Neural crest cell (in vitro differentiated cells): ENCODE measurements around the gene CD28. TPM values are rescaled to one million over a fixed set of nuclear protein-coding genes. Genes with fewer than 3 reads are reported as not detected.

Source experiments
- DNase-seq: peaks from one replicate; pipeline ENCODE4 v3.0.0; 2021; ENCODE audit warnings: low read depth, mixed read lengths, low spot score
- H3K27ac Mint-ChIP-seq: one replicate; pipeline ENCODE4 v1.8.0; 2021; ENCODE audit warnings: mild to moderate bottlenecking, mixed read lengths; ENCODE audit not compliant: unreplicated experiment
- H3K27me3 Mint-ChIP-seq: 2 replicates; pipeline ENCODE4 v1.8.0; 2021; ENCODE audit warnings: low read depth, mild to moderate bottlenecking, mixed read lengths
- H3K36me3 Mint-ChIP-seq: 2 replicates; pipeline ENCODE4 v1.8.0; 2021; ENCODE audit warnings: low read depth, mild to moderate bottlenecking, mixed read lengths
- H3K4me1 Mint-ChIP-seq: 2 replicates; pipeline ENCODE4 v1.8.0; 2021; ENCODE audit warnings: mixed read lengths
- H3K4me3 Mint-ChIP-seq: one replicate; pipeline ENCODE4 v1.8.0; 2021; ENCODE audit warnings: mild to moderate bottlenecking, mixed read lengths
- H3K9me3 Mint-ChIP-seq: 2 replicates; pipeline ENCODE4 v1.8.0; 2021; ENCODE audit warnings: mixed read lengths
- total RNA-seq: library from RNA; stranded (reverse); gene quantifications from 2 replicates; pipeline ENCODE4 v1.2.1, GENCODE V29; 2021
- TF ChIP-seq, protein P1 (sequence below): fragments of 200-600 bp; sonication (generic); conservative IDR thresholded peaks from 2 replicates; pipeline ENCODE4 v1.5.0; 2021; ENCODE audit warnings: antibody characterized with exemption, mild to moderate bottlenecking

Gene CD28
- total RNA-seq, 1 donor from 2014 or later = not detected

DNA sequence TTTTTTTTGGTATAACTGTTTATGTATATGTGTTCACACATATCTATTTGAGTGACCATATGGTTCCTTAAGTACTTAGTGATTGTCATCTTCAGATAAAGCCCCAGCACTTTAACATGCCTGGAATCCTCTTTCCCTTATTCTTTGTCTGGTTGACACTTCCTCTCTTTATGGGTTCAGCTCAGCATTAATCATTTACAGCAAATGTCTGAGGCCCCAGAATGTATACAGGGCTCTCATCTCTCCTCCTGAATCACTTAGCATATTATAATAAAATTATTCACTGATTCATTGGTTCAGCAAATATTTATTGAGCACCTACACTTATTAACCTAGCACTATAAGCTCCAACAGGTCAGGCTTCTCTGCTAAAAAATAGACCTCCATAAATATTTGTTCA, 43.5 kb upstream of the CD28 start:
- DNase-seq = no peak
- Mint-ChIP-seq H3K27me3 (no peaks in the 10 kb centered on the region), H3K27ac (no peak overlapping the region), H3K9me3 (peaks cover 5% of the 10 kb centered on the region), H3K4me3 (no peak overlapping the region), H3K36me3 (no peaks in the 10 kb centered on the region), H3K4me1 (peaks cover 25% of the 10 kb centered on the region)
- TF ChIP-seq, protein P1, sequence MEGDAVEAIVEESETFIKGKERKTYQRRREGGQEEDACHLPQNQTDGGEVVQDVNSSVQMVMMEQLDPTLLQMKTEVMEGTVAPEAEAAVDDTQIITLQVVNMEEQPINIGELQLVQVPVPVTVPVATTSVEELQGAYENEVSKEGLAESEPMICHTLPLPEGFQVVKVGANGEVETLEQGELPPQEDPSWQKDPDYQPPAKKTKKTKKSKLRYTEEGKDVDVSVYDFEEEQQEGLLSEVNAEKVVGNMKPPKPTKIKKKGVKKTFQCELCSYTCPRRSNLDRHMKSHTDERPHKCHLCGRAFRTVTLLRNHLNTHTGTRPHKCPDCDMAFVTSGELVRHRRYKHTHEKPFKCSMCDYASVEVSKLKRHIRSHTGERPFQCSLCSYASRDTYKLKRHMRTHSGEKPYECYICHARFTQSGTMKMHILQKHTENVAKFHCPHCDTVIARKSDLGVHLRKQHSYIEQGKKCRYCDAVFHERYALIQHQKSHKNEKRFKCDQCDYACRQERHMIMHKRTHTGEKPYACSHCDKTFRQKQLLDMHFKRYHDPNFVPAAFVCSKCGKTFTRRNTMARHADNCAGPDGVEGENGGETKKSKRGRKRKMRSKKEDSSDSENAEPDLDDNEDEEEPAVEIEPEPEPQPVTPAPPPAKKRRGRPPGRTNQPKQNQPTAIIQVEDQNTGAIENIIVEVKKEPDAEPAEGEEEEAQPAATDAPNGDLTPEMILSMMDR = no peak

DNA sequence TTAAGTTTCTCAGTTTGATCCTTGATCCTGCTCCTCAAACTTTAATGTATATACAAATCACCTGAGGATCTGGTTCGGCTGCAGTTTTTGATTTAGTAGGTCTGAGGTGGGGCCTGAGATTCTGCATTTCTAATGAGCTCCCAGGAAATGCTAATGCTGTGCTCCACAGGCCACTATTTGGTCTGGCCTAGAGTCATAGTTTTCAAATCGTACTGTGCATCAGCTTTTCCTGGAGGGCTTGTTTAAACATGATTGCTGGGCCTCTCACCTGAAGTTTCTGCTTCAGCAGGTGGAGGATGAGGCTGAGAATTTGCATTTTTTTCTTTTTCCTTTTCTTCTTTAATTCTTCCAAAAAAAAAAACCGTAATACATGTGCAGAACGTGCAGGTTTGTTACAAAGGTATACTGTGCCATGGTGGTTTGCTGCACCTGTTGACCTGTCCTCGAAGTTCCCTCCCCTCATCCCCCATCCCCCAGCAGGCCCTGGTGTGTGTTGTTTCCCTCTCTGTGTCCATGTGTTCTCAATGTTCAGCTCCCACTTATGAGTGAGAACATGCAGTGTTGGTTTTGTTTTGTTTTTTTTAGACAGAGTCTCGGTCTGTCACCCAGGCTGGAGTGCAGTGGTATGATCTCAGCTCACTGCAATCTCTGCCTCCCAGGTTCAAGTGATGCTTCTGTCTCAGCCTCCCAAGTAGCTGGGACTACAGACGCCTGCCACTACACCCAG, 42.2 kb upstream of the CD28 start:
- Mint-ChIP-seq H3K27me3 (no peaks in the 10 kb centered on the region), H3K9me3 (no peaks in the 10 kb centered on the region), H3K4me3 (no peak overlapping the region), H3K4me1 (peaks cover 25% of the 10 kb centered on the region), H3K27ac (no peak overlapping the region), H3K36me3 (no peaks in the 10 kb centered on the region)
- no peak for DNase-seq
- TF ChIP-seq, protein P1 = no peak

DNA sequence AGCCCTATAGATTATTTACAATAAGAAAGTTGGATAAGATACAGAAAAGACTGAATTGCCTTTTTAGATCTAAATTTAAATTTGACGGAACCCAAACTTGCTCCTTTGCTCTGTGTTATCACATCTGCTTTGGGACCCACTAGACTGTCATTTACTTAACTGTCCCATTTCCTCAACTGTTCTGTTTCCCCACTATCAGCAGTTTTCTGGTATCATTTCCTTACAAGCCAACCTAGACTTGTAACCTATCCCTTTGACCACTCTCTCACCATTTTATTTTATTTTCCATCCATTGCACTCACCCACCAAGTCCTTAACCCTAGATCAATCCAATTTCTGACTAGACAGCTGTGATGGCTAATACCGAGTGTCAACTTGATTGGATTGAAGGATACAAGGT, 38.6 kb upstream of the CD28 start:
- Mint-ChIP-seq H3K4me1 (peaks cover 11% of the 10 kb centered on the region), H3K27me3 (no peaks in the 10 kb centered on the region), H3K27ac (no peak overlapping the region), H3K9me3 (no peaks in the 10 kb centered on the region), H3K4me3 (no peak overlapping the region), H3K36me3 (no peaks in the 10 kb centered on the region)
- TF ChIP-seq, protein P1 = no peak
- no peak for DNase-seq

DNA sequence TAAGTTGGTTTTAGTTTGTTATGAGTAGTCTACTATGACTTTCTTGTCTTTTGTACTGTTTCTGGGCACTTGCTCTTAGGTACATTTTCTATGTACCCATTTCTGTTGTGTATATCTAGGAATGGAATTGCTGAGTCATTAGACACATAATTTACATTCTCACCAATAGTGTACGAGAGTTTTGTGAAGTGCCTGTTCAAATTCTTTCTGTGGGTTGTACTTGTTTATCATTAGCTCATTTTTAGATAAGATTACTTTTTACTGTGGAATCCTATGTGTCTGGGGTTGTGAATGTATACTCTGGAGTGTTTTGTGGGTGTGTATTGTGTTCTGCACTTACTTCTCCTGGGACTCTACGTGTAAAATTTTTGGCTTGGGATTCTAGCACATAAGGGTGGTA, 36.6 kb upstream of the CD28 start:
- H3K4me3 Mint-ChIP-seq = no peak overlapping the region
- TF ChIP-seq, protein P1 = no peak
- H3K9me3 Mint-ChIP-seq = peaks cover 4% of the 10 kb centered on the region
- H3K36me3 Mint-ChIP-seq = no peaks in the 10 kb centered on the region
- H3K27ac Mint-ChIP-seq = no peak overlapping the region
- no peak for DNase-seq
- no peaks in the 10 kb centered on the region for H3K27me3 Mint-ChIP-seq
- H3K4me1 Mint-ChIP-seq = peaks cover 3% of the 10 kb centered on the region

DNA sequence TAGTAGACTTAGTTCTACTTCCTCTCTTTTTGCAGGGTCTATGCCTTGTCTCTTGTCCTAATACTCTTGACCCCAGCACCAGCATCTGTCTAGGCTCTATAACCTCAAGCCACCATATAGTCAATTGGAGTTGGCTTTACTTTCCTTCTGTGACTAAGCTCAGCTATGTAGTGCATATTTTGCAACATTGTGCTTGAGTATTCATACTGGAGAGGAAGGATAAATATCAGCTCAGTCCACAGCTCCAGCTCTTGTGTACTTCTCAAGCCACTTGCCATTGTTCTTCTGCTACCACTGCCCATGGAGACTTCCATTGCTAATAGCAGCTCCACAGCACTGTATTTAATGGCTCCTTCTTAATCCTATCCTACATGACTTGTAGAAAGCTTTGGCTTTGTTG, 35.5 kb upstream of the CD28 start:
- TF ChIP-seq, protein P1 = no peak
- Mint-ChIP-seq H3K9me3 (peaks cover 4% of the 10 kb centered on the region), H3K27me3 (no peaks in the 10 kb centered on the region), H3K4me3 (no peak overlapping the region), H3K36me3 (no peaks in the 10 kb centered on the region), H3K4me1 (peaks cover 5% of the 10 kb centered on the region), H3K27ac (no peak overlapping the region)
- DNase-seq = no peak
